Measurements from ENCODE around the gene HMX2. TPM values are rescaled to one million over a fixed set of nuclear protein-coding genes. Genes with fewer than 3 reads are reported as not detected.
A peak's percentile ranks its signal among the peaks of the same experiment; 100 is the strongest.

The HMX2 gene
- total RNA-seq, 3 donors from 2014 or later = not detected

DNA sequence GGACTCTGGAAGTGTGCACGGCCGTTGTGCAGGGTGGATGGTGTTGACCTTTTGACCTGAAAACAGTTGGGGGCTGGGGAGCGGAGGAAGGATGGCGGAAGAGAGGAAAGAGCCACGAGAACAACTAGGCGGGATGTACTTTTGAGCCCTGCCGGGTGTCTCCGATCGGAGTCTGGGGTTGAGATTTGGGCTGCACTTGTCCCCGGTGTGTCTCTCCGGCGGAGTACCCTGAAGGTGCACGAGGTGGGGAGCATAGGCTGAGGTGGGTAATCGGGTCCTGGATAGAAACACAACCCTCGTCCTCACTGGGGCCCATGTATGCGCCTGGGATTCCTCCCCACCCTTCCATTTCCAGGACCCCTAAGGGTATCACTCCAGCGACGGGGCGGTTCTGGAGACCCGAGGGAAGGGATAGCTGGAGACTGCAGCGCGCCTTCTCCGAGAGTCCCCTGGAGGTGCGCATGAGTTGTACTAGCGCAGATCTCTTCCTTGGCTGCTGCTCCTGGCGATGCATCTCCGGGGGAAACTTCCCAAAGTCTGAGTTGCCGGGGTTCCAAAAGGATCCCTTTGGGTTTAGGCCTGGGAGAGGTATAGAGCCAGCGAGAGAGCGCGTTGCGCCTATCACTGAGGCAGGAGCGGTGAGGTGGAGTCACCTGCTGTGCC lies 4.6 kb upstream of the HMX2 start:
- H3K4me1 ChIP-seq = peaks cover 5 to 12% of the 10 kb centered on the region in 2 donors
- intact Hi-C loops (cut with DNase I; ENCODE audit: low total_unique reads) = no loop called here

DNA sequence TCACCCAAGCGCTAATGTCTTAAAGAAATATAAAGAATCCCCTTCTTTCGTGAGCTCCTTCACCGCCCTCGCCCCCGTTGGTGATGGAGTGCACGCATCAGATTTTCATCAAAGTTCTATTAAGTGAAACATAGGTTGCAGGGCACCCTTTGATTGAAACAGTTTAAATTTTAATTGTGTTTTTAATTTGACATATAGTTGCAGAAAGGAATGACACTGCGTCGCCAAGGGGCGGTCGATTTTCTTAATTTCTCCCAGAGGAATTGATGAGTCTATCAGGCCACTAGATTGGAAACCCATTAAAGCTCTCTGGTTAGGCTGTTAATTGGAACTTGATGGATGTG lies 4.1 kb upstream of the HMX2 start:
- intact Hi-C loops (cut with DNase I; ENCODE audit: low total_unique reads) = no loop called here
- Histone ChIP-seq H3K4me3 (no peak overlapping the region), H3K27me3 (peaks cover 26 to 100% of the 10 kb centered on the region in 2 donors), H3K4me1 (peaks cover 5 to 17% of the 10 kb centered on the region in 2 donors), H3K27ac (no peak overlapping the region), H3K36me3 (no peaks in the 10 kb centered on the region), H3K9me3 (no peaks in the 10 kb centered on the region)
- no peak for TF ChIP-seq POLR2A (IDR thresholded peaks at IDR 0.05)
- no peak for TF ChIP-seq POLR2AphosphoS5 (IDR thresholded peaks at IDR 0.05)
- TF ChIP-seq, protein P1, sequence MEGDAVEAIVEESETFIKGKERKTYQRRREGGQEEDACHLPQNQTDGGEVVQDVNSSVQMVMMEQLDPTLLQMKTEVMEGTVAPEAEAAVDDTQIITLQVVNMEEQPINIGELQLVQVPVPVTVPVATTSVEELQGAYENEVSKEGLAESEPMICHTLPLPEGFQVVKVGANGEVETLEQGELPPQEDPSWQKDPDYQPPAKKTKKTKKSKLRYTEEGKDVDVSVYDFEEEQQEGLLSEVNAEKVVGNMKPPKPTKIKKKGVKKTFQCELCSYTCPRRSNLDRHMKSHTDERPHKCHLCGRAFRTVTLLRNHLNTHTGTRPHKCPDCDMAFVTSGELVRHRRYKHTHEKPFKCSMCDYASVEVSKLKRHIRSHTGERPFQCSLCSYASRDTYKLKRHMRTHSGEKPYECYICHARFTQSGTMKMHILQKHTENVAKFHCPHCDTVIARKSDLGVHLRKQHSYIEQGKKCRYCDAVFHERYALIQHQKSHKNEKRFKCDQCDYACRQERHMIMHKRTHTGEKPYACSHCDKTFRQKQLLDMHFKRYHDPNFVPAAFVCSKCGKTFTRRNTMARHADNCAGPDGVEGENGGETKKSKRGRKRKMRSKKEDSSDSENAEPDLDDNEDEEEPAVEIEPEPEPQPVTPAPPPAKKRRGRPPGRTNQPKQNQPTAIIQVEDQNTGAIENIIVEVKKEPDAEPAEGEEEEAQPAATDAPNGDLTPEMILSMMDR (IDR thresholded peaks at IDR 0.05) = no peak
- no peak for DNase-seq (ENCODE audit: low spot score in 2 of 2)

More for the DNA sequence above, 4.6 kb upstream of the HMX2 start:
- H3K27me3 ChIP-seq = peaks cover 24 to 100% of the 10 kb centered on the region in 2 donors
- TF ChIP-seq POLR2AphosphoS5 (IDR thresholded peaks at IDR 0.05) (no peak), POLR2A (IDR thresholded peaks at IDR 0.05) (no peak)
- TF ChIP-seq, protein P1 (IDR thresholded peaks at IDR 0.05) = no peak
- no peak overlapping the region for H3K4me3 ChIP-seq
- H3K9me3 ChIP-seq = no peaks in the 10 kb centered on the region
- H3K36me3 ChIP-seq = no peaks in the 10 kb centered on the region
- no peak overlapping the region for H3K27ac ChIP-seq
- no peak for DNase-seq (ENCODE audit: low spot score in 2 of 2)

DNA sequence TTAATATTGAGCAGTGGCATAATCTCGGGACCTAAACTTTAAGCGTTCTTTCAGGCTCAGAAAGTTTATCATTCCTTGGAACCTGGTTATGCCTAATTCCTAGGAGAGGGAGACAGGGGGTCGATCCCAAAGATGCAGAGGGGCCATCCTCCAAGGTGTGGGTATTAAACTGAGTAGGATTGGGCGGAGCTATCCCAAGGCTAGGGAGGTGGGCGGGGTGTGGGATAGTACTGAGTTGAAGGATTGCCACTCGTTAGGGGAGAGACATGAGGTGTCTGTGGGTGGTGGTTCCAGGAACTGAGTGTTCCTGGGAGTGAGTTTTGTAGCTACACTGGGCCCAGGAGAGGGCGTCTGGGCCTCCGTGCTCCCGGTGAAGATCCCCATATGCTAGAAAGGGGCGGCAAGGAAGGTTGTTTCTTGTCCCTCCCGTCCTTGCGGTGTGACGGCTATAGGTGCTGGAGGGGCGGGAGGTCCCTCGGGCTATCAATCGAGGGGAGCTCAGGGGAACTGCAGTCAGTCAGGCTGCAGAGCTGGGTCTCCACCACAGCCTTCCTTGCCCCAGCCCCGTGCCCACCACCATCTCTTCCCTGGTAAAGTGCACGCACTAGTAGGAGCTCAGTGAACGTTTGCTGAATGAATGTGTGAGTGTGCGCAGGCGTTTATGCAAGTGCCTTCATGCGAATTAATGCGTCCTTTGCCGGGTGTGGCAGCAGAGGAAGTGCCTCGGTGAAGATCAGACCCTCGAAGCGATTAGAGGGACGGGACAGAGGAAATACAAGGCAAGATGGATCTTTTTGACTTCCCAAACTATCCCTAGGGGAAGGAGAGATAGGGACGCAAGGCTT lies 3.0 kb upstream of the HMX2 start:
- no peak overlapping the region for H3K27ac ChIP-seq
- no peak for DNase-seq (ENCODE audit: low spot score in 2 of 2)
- H3K9me3 ChIP-seq = no peaks in the 10 kb centered on the region
- peaks cover 29 to 100% of the 10 kb centered on the region in 2 donors for H3K27me3 ChIP-seq
- TF ChIP-seq, protein P1 (IDR thresholded peaks at IDR 0.05) = no peak
- TF ChIP-seq POLR2AphosphoS5 (IDR thresholded peaks at IDR 0.05) (no peak), POLR2A (IDR thresholded peaks at IDR 0.05) (no peak)
- peaks cover 5 to 23% of the 10 kb centered on the region in 2 donors for H3K4me1 ChIP-seq
- no peaks in the 10 kb centered on the region for H3K36me3 ChIP-seq
- H3K4me3 ChIP-seq = no peak overlapping the region
- intact Hi-C loops (cut with DNase I; ENCODE audit: low total_unique reads) = no loop called here

DNA sequence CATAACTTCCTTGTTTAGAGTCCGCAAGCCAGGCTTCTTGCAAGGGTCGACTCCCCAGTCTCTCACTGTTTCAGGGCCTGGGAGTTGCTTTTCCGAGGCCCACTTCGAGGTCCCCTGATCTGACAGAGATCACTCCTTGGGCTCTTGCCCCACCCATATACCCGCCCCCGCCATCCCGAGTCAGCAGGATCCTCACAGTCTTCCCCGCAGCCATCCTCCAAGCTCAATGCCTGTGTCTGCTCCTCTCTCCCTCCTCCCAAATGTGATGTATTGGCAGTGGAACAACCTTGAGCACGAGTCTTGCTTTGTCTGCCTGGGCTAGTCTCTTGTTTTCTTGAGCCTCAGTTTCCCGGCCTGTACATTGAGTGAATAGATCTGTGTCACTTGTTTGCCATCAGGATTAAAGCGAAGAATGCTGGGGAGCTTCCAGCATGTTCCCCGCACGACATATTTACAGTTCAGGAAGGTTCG lies 2.4 kb upstream of the HMX2 start:
- peaks cover 26 to 100% of the 10 kb centered on the region in 2 donors for H3K27me3 ChIP-seq
- no peaks in the 10 kb centered on the region for H3K36me3 ChIP-seq
- TF ChIP-seq, protein P1 (IDR thresholded peaks at IDR 0.05) = no peak
- TF ChIP-seq POLR2AphosphoS5 (IDR thresholded peaks at IDR 0.05) = no peak
- no peak for TF ChIP-seq POLR2A (IDR thresholded peaks at IDR 0.05)
- no peak for DNase-seq (ENCODE audit: low spot score in 2 of 2)
- intact Hi-C loops (cut with DNase I; ENCODE audit: low total_unique reads) = no loop called here
- H3K4me1 ChIP-seq = peaks cover 5 to 30% of the 10 kb centered on the region in 2 donors
- no peak overlapping the region for H3K27ac ChIP-seq
- H3K4me3 ChIP-seq = peak overlapping the region in 1 of 3 donors; percentile 47
- no peaks in the 10 kb centered on the region for H3K9me3 ChIP-seq

Data from breast epithelium (tissue), 4 donors.